H1 (cell line): ENCODE data around the gene CHMP1B. TPM values are rescaled to one million over a fixed set of nuclear protein-coding genes. Genes with fewer than 3 reads are reported as not detected.

Experiments
- CBX5 ChIP-seq: fragments of 300-800, 300-1000 bp; sonication (generic); IDR thresholded peaks from 2 replicates; pipeline ENCODE4 v1.7.1; 2016; ENCODE audit warnings: antibody characterized with exemption, low read length, low read depth
- CHD2 ChIP-seq: IDR thresholded peaks from 2 replicates; pipeline ENCODE4 v1.6.1; 2012; ENCODE audit warnings: low read length, improper control_type of control experiment
- CHD7 ChIP-seq: fragments of 300-600 bp; sonication (generic); IDR thresholded peaks from 2 replicates; pipeline ENCODE4 v1.7.1; 2012; ENCODE audit warnings: low read length, moderate library complexity, mild to moderate bottlenecking, inconsistent platforms; ENCODE audit not compliant: insufficient replicate concordance
- CTBP2 ChIP-seq: IDR thresholded peaks from 2 replicates; pipeline ENCODE4 v1.7.0; 2011; ENCODE audit warnings: borderline replicate concordance, mild to moderate bottlenecking, moderate library complexity, mixed read lengths, low read length; ENCODE audit not compliant: insufficient read depth, insufficient read length
- MAFK ChIP-seq: IDR thresholded peaks from 2 replicates; pipeline ENCODE4 v1.6.1; 2012; ENCODE audit warnings: low read depth, mild to moderate bottlenecking, improper control_type of control experiment, low read length
- NANOG ChIP-seq: IDR thresholded peaks from 2 replicates; pipeline ENCODE4 v1.6.1; 2011; ENCODE audit warnings: low read length, low read depth, mild to moderate bottlenecking, inconsistent platforms; ENCODE audit not compliant: insufficient read depth, poor library complexity, severe bottlenecking
- polyA plus RNA-seq, 7 experiments: library from polyadenylated mRNA; depleted of rRNA in 3 of 7; stranded (reverse) in 5 of 7; unstranded in 2 of 7; fragments of >200 nt in 5 of 7; fragments of 200-250 nt in 2 of 7; gene quantifications; 1 replicate in 5 of 7; 2 replicates in 1 of 7; 4 replicates in 1 of 7; pipeline versions ENCODE4 v1.2.1 to v1.2.3, GENCODE V29; 2011 to 2013; ENCODE audit warnings: missing spikeins in 2 of 7, mixed read lengths in 2 of 7
- total RNA-seq: library from RNA; stranded (reverse); fragmentation: NEBNext Ultra II Directional; extraction: Animal tissue kit (Norgen Biotek cat#: 25700); gene quantifications from 2 replicates; pipeline ENCODE4 v1.2.1, GENCODE V29; 2021

Gene CHMP1B
- total and polyA plus RNA-seq, 2 of the 8 experiments (the other 6 are each of a cell fraction or from before 2014, with no cell fraction given), result 30.5 to 43.2 TPM

GRCh38 chr18:11831921-11832320 is 19.3 kb upstream of the CHMP1B start (continued):
- TF ChIP-seq CTBP2, result no peak
- no peak for TF ChIP-seq CHD7
- TF ChIP-seq CBX5, result no peak
- no peak for TF ChIP-seq CHD2
- TF ChIP-seq NANOG, result no peak
- no peak for TF ChIP-seq MAFK
- TF ChIP-seq, all 59 proteins: peak for 0
